BE2C (cell line): ENCODE results near the gene THEMIS.

Experiments used
- DNase-seq: peaks from one replicate; pipeline ENCODE4 v3.0.0-alpha.2; 2020
- H3K27me3 ChIP-seq: fragments of 250-450 bp; sonication (Bioruptor Pico); 2 replicates; pipeline ENCODE4 v1.5.1; 2020; ENCODE audit warnings: mild to moderate bottlenecking
- H3K36me3 ChIP-seq: fragments of 250-450 bp; sonication (Bioruptor Pico); 2 replicates; pipeline ENCODE4 v1.5.1; 2020; ENCODE audit warnings: mild to moderate bottlenecking
- H3K4me1 ChIP-seq: fragments of 250-450 bp; sonication (Bioruptor Pico); 2 replicates; pipeline ENCODE4 v1.5.1; 2020
- H3K4me3 ChIP-seq: 2 replicates; pipeline ENCODE4 v1.5.1; 2011; ENCODE audit warnings: low read depth, low read length
- H3K9me3 ChIP-seq: fragments of 250-450 bp; sonication (Bioruptor Pico); 2 replicates; pipeline ENCODE4 v1.5.1; 2020
- CTCF ChIP-seq: IDR thresholded peaks from 2 replicates; pipeline ENCODE4 v1.5.1; 2012; ENCODE audit warnings: mild to moderate bottlenecking, low read depth, low read length

THEMIS gene

GRCh38 chr6:127923135-127923534 is 22.3 kb upstream of the THEMIS start:
- Histone ChIP-seq H3K4me1 (peaks cover 8% of the 10 kb centered on the region), H3K9me3 (peaks cover 3% of the 10 kb centered on the region), H3K4me3 (no peak overlapping the region), H3K27me3 (no peaks in the 10 kb centered on the region), H3K36me3 (no peaks in the 10 kb centered on the region)
- peak; percentile 15 for DNase-seq
- TF ChIP-seq CTCF, result no peak

- Histone ChIP-seq H3K4me1 (peaks cover 8% of the 10 kb centered on the region), H3K4me3 (no peak overlapping the region), H3K36me3 (no peaks in the 10 kb centered on the region), H3K9me3 (peaks cover 3% of the 10 kb centered on the region), H3K27me3 (no peaks in the 10 kb centered on the region)
- no peak for TF ChIP-seq CTCF
- no peak for DNase-seq
Measured at GRCh38 chr6:127921982-127922381, 21.1 kb upstream of the THEMIS start.

GRCh38 chr6:127920804-127921203 is 19.9 kb upstream of the THEMIS start:
- Histone ChIP-seq H3K27me3 (no peaks in the 10 kb centered on the region), H3K4me1 (peaks cover 8% of the 10 kb centered on the region), H3K9me3 (no peaks in the 10 kb centered on the region), H3K4me3 (no peak overlapping the region), H3K36me3 (no peaks in the 10 kb centered on the region)
- DNase-seq, result no peak
- TF ChIP-seq CTCF, result no peak

GRCh38 chr6:127918506-127919427 is 17.9 kb upstream of the THEMIS start:
- no peak overlapping the region for H3K4me3 ChIP-seq
- H3K4me1 ChIP-seq, result peaks cover 8% of the 10 kb centered on the region
- H3K36me3 ChIP-seq, result no peaks in the 10 kb centered on the region
- no peak for DNase-seq
- H3K9me3 ChIP-seq, result no peaks in the 10 kb centered on the region
- TF ChIP-seq CTCF, result no peak
- no peaks in the 10 kb centered on the region for H3K27me3 ChIP-seq

GRCh38 chr6:127917766-127918165 is 16.9 kb upstream of the THEMIS start:
- peaks cover 2% of the 10 kb centered on the region; the same call in 1 of the 2 replicates for H3K4me1 ChIP-seq
- DNase-seq, result no peak
- no peaks in the 10 kb centered on the region for H3K27me3 ChIP-seq
- H3K36me3 ChIP-seq, result no peaks in the 10 kb centered on the region
- H3K4me3 ChIP-seq, result no peak overlapping the region
- H3K9me3 ChIP-seq, result no peaks in the 10 kb centered on the region
- TF ChIP-seq CTCF, result no peak

GRCh38 chr6:127914240-127914639 is 13.4 kb upstream of the THEMIS start:
- Histone ChIP-seq H3K9me3 (no peaks in the 10 kb centered on the region), H3K27me3 (no peaks in the 10 kb centered on the region), H3K4me3 (no peak overlapping the region), H3K4me1 (no peaks in the 10 kb centered on the region), H3K36me3 (no peaks in the 10 kb centered on the region)
- no peak for DNase-seq
- no peak for TF ChIP-seq CTCF
